Brain pericyte (primary cell): ENCODE measurements around the gene TMEM132C.

Experiments used
- DNase-seq: peaks from one replicate; pipeline ENCODE4 v3.0.0-alpha.2; 2012; ENCODE audit warnings: low read depth, low spot score

Gene TMEM132C

GRCh38 chr12:128660532-128661225, 393.7 kb downstream of the TMEM132C start:
- no peak for DNase-seq

GRCh38 chr12:128661226-128661569, 394.2 kb downstream of the TMEM132C start:
- DNase-seq: no peak

- no peak for DNase-seq
Observed at GRCh38 chr12:128662101-128662500, 395.1 kb downstream of the TMEM132C start.

GRCh38 chr12:128664501-128664900, 397.5 kb downstream of the TMEM132C start:
- DNase-seq: no peak

GRCh38 chr12:128667193-128667592, 400.2 kb downstream of the TMEM132C start:
- DNase-seq: no peak

GRCh38 chr12:128671528-128672042, 404.6 kb downstream of the TMEM132C start:
- no peak for DNase-seq

- no peak for DNase-seq
Observed at GRCh38 chr12:128672428-128672827, 405.5 kb downstream of the TMEM132C start.

- DNase-seq: no peak
Observed at GRCh38 chr12:128672893-128673292, 405.9 kb downstream of the TMEM132C start.

- no peak for DNase-seq
Observed at GRCh38 chr12:128675576-128675975, 408.6 kb downstream of the TMEM132C start.

- no peak for DNase-seq
Observed at GRCh38 chr12:128680555-128680954, 413.6 kb downstream of the TMEM132C start.

GRCh38 chr12:128682548-128683275, 415.7 kb downstream of the TMEM132C start:
- no peak for DNase-seq

GRCh38 chr12:128684352-128684751, 417.4 kb downstream of the TMEM132C start:
- no peak for DNase-seq

- DNase-seq: no peak
Observed at GRCh38 chr12:128685903-128686475, 419.0 kb downstream of the TMEM132C start.

GRCh38 chr12:128687851-128688250, 420.9 kb downstream of the TMEM132C start:
- DNase-seq: no peak

- no peak for DNase-seq
Observed at GRCh38 chr12:128690641-128691040, 423.7 kb downstream of the TMEM132C start.

- DNase-seq: no peak
Observed at GRCh38 chr12:128693115-128693514, 426.1 kb downstream of the TMEM132C start.

- DNase-seq: no peak
Observed at GRCh38 chr12:128693771-128694170, 426.8 kb downstream of the TMEM132C start.

GRCh38 chr12:128694445-128694844, 427.5 kb downstream of the TMEM132C start:
- no peak for DNase-seq

GRCh38 chr12:128695697-128696096, 428.7 kb downstream of the TMEM132C start:
- no peak for DNase-seq

- DNase-seq: no peak
Observed at GRCh38 chr12:128698301-128698972, 431.5 kb downstream of the TMEM132C start.

GRCh38 chr12:128699106-128699505, 432.1 kb downstream of the TMEM132C start:
- no peak for DNase-seq

GRCh38 chr12:128702371-128702770, 435.4 kb downstream of the TMEM132C start:
- no peak for DNase-seq
